GM21576 (cell line): ENCODE measurements around the gene LSAMP.
"Not testable (repeated sequence)": the region's sequence is repeated elsewhere in the genome, so short reads cannot be mapped to it uniquely, and the experiment has no call there.

Experiments
- ATAC-seq: cut with Tn5 transposase; IDR thresholded peaks from one replicate; pipeline ENCODE4 v1.9.1; 2021; ENCODE audit warnings: mild to moderate bottlenecking, moderate library complexity; ENCODE audit not compliant: unreplicated experiment

Gene LSAMP

DNA sequence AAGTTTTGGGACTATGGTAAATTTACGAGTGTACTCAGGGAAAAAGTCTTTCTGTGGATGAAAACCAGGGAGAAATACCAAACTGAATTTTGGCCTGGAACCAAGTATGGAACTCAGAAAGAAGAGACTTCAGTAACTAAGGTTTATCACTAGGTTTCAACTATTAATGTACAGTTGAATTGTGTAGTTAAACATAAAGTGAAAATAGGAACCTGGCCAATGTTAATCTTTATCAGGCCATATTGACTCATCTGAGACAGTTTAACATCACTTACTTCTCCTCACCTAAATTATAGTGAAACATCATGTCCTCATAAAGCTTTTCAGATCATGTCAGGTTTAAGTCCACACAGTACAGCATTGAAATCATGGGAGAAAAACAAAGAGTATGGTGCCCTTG lies 197.7 kb downstream of the LSAMP start:
- no peak for ATAC-seq

DNA sequence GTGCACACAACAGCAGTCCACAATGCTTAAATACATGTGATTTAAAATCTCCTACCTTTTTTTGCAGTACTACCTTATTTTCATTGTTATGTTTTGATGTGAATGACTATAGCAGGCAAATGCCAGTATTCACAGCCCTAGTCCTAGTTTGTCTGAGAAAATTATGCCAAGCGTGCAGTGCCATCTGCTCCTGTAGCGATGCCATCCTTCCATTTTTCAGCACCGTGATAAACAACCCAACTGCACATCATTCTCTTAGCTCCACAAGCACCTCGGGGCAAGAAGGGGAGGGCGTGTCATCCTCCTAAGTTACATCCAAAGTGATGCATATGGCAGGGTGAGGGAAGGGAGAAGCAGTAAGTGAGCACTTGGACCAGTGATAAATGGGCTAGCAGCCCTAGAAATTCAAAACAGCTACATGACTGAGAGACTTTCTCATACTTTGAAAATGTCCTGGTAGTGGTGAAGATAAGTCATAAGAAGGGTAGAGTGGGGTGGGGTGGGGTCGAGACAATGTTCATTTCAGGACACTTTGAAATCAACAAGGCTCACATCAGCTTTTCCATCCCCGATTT lies 198.8 kb downstream of the LSAMP start:
- ATAC-seq: no peak

DNA sequence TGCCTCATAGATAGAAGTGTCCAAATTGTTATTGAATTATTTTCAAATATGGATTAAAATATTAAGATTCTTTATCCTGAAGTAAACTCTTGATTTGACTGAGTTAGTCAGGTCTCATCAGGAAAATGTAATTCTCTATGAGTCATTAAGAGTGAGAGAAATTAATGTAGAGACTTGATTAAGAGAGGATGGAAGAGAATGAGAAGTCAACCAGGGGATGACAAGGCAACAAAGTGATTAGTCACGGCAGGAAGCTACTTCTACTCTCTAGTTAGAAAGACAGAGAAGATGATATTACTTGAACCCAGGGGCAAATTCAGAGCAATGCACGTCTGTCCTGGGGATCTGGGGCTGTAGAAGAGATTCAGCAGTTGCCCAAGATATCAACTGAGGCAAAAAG lies 202.5 kb downstream of the LSAMP start:
- no peak for ATAC-seq

DNA sequence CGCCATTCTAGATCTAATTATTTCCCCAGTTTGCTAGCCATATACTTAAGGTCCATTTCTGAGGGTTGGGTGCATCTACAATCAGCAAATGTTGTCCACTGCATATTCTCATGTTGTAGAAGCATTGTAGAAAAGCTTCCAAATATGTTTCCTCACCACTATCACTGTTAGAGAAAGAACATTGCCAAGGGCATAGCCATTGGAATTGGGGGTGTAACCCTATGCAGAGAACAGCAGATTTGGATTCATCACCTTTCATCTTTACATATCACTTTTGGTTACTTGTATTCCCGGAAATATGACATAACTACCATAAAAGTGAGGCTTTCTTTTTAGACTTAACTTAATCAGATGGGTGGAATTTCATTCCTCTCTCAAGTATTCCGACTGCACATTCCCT lies 203.6 kb downstream of the LSAMP start:
- ATAC-seq: no peak

DNA sequence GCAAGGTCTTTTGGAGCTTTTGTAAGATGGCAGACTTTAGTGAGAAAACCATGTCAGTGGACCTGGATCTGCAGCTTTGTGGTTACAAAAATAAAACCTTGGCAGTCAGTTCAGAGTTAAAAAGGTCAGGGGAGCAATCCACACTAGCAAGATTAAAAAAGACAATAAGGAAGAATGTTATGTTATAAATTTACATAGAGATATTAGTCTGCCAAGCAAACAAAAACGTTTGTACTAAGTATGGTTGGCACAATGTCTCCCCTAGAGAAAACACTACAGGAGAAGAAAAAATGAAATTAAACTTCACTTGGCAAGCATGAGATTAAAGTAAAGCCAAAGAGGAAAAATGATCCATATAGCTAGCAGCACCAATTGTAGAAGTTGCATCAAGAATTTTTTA lies 205.0 kb downstream of the LSAMP start:
- ATAC-seq: no peak

DNA sequence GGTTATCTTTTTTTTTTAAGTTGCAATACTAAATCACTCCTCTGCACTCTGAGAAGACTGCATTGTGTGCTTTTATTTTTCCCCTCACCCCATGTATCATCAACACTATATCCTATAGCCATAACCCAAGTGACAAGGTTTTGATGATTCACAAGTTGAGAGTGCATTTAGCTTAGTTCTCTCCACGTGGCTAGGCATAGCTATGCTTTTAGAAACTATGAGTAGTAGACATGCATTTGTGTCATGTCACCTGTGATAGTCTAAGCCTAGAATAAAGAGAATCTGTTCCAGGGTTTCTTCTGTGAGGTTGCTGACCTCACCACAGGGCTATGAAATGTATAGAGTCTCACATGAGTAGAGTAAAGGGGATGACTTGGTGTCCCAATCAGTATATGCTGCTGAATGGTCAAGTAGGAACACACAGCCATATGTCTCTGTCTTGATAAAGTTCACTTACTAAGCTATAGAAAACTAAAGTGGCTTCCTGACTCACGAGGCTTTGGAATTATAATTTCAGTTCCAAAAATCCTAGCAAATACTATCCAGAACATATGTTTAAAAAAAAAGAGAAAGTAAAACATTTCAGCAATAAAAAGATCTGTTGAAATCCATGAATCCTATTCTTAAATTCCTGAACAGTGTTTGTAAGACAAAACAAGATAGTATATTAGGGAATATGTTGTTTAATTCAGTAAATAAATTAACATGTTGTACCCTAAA lies 206.3 kb downstream of the LSAMP start:
- no peak for ATAC-seq

DNA sequence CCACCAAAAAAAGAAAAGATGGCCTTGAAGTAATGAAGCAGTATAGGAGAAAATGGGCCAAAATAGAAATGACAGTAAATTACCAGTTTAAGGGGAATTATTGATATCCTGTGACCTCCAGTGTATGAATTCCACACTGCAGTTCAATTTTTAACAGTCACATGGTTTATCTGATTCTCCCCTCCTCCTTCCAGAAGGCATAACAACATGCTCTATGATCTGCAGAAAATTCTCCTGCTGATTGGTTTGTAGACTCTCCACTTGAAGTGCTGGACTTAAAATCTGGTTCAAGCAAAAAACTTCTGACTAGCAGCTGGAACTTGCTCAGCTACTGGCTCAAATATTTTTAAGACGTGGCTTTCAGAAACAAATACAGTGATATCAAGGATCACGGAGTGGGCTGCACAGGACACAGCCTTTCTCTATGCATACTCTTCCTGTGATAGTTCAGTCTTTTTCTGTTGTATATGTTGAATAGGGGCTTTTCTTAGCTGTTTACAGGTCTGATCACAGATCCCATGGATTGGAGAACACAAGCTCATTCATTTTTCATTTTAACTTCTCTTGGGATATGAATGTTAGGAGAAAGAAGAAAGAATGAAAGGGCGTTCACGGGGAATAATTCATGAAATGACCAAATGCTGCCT lies 211.5 kb downstream of the LSAMP start:
- ATAC-seq: no peak

DNA sequence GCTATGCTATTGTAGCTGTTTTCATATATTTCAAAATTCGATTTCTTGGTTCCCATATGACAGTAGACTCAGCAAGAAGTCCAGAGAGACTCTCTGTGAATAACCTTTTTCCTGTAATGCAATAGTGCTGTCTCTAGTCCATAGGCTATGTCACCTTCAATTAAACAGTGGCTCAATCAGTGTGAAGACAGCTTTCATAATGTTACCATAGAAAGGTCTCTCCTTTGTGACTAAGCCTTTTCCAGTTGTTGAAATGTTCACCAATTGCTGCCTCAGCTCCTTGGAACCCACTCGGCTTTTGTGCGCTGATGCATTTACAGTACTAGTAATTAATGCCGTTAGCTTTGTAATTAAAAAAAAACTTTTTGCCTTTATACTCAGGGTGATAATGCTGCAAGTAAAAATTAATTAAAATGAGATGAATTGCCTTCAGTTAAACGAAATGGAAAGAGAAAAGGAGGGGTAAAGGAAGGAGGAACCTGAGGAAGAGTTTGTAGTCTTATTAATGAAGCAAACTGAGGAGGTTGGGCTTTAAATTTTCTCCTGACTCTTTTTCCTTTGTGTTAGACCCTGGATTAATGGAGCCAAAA lies 214.8 kb downstream of the LSAMP start:
- no peak for ATAC-seq

DNA sequence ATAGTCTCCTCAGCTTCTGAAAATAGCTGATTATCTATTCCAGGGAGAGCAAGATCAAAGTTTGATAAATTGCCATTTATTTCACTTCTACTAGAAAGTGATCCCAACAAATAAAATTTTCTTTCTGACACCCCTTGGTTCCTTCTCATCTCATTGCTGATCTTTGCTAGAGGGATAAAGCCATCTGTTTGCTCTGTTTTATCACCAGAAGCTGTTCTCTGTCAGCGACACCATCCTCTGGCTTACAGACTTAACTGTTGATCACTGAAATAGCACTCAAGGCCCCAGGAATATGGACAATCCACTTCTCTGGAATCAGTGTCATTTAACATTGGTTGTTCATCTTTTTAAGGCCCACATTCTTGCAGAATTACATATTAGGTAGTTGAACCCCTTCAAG lies 219.0 kb downstream of the LSAMP start:
- ATAC-seq: no peak

DNA sequence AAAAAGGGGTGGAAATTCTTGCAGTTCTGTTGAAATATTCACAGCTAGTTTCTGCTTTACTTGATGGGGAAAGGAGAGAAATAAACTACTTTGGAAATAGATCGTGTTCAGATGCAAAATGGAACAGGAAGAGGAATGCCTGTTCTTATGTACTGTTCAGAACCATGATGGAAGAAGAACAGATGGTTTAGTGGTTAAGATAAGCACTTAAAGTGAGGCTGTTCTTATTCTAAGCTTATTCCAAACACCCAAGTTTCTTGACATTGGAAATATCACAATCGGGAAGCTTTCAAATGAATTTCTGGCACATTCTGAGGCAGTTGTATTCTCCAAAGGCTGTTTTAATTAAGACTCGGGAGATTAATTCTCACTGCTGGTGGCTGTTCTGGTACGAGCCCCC lies 228.5 kb downstream of the LSAMP start:
- ATAC-seq: no peak

DNA sequence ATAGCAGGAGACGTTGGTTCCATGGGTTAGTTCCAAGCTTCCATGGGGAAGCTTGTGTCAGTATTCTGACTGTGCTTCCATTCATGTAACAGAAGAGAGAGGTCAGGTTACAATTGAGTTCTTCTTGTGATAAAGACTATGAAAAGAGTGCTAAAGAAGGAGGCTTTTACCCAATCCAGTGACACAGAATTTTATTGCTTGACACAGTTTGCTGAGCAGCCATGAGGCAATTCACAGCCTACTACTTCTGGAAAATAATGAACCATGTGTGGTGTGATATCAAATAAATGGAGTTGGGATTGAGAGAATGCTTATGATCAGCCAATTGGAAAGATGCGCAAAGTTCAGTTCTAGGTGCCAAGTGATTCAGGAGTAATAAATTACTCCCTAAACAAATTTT lies 233.4 kb downstream of the LSAMP start:
- no peak for ATAC-seq

DNA sequence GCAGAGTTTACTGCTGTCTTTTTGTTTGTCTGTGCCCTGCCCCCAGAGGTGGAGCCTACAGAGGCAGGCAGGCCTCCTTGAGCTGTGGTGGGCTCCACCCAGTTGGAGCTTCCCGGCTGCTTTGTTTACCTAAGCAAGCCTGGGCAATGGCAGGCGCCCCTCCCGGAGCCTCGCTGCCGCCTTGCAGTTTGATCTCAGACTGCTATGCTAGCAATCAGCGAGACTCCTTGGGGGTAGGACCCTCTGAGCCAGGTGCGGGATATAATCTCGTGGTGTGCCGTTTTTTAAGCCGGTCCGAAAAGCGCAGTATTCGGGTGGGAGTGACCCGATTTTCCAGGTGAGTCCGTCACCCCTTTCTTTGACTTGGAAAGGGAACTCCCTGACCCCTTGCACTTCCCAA lies 236.5 kb downstream of the LSAMP start:
- ATAC-seq: not testable (repeated sequence)

DNA sequence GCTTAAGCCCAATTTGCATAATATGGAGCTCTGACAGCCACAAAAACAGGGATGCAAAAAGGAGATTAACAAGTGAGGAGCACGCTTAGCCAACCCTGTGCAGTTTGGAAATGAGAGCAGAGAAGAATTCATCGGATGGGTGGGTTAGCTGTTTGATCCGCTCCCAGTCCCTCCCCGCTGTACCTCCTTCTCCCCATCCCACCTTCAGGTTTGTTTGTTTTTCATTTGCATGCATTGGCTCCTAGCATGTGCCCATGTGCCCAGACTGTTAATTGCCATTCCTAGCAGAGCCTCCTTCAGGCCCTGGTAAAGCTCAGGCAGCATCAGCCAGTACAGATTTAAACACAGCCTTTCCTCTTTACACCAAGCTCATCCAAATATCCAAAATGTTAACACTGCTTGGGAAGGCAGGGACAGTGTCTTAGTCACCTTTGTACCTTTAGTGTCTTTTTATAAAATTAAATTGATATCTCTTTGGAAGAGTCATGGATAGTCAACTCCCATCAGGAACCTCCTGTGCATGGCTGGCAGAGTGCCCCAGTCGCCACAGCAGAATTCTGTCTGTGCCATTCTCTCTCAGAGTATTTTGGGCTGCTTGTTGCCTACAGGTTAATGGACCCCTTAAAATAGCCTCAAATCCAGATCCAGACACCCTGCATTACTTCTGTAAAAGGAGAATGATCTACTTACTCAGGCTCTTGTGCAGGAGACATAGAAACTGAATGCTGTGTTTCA lies 244.2 kb downstream of the LSAMP start:
- no peak for ATAC-seq

DNA sequence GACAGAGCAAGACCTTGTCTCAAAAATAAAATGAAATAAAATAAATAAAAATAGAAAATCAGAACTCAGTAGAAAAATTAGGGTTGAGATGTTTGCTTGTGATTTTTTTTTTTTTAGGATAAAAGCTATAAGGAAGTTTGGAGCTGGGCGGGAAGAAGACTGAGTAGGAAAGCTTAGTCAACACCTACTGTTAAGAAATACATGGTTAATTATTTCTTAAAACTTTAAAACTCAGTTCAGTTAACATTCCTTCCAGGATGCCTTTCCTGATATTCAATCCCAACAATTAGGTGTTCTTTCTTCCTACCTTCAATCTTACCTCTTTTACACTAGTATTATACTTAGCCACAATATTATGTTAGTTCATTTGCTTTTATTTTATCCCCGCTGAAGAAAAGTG lies 246.2 kb downstream of the LSAMP start:
- no peak for ATAC-seq

DNA sequence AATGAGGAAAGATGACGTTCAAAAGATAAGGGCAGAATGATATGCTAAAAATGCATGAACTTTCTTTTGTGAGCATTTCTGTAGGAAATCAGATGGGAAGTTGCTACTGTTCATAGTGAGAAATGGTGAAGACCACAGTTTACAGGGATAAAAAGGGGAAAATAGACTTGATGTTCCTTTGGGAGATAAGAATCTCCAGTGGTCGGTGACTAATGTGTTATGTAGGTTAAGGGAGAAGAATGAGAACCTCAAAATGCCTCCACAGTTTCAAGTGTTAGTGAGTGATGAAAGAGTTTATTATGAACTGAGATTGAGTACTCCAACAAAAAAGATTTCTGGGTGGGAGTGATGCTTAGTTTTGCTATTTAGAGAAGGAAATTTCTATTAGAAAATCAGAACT lies 247.2 kb downstream of the LSAMP start:
- ATAC-seq: no peak

DNA sequence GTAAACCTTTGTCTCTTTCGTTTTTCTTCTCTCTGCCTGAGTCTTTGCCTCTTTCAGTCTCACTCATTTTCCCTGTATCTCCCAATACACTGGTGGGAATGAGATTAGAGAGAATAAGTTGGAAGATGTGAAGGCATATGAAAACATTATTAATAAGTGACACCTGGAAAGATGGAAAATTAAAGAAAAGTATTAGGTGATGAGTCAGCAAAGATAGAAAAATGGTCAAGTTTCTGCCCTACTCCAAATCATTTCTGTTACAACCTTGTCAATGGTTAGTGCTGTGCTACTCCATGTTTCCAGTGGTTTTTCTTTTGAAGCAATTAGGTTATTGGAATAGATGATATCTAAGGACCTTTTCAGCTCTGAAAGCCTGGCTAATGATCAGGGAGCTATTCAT lies 252.8 kb downstream of the LSAMP start:
- ATAC-seq: no peak

DNA sequence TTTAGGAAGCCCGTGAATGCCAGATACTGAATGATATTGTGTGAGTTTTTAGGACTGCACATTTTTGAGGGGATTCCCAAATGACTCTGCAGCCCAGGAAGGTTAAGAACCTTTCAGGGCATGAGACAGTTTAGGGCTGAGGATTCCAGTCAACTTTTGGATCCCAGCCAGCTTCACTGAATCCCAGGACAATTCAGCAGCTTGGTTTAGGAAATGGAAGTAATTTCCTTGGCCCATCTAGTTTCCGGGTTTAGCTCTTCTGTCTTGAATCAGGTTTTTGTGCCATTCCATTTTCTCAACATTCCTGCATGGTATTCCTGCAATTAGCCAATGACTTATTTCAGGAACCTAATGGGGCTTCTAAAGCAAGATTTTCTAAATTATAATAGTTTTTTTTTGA lies 253.9 kb downstream of the LSAMP start:
- ATAC-seq: no peak

DNA sequence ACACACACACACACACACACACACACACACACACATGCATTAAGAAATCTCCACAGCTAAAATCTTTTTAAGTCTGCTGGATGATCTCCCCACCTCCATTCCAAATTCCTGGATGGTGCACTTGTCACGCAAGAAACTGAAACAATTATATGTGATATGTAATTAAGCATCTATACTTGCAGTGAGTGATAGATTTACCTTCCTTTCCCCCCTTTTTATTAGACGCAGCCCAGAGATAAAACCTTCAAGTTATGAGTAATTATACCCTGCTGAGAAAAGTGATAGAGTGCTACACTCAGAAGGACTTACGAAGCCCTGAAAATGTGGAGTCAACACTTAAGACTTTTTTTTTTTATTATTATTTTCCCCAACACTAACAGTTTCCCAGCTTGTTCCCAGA lies 255.2 kb downstream of the LSAMP start:
- no peak for ATAC-seq

DNA sequence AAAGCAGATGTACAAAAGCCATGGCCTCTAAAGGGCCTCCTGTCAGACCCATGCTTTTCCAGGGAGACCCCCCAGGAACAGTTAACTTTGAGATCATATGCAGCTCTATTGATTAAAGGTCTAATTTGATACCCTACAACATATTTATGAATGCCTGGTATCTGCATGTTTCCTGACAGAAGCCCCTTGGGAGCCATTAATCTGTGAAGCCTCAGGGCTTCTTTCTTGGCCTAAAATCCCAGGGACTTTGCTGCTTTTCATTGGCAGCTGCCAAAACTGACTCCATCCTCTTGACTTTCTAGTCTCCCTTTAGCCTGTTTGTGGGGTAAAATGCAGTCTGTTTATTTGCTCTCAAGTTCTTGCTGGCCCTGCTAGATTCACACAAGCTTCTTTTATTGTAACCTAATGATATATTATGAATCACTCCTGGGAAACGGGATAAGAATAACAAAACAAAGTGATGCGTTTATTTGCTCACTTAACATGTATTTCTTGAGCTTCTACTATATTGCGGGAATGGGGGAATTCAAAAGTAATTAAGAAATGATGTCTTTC lies 257.0 kb downstream of the LSAMP start:
- no peak for ATAC-seq

DNA sequence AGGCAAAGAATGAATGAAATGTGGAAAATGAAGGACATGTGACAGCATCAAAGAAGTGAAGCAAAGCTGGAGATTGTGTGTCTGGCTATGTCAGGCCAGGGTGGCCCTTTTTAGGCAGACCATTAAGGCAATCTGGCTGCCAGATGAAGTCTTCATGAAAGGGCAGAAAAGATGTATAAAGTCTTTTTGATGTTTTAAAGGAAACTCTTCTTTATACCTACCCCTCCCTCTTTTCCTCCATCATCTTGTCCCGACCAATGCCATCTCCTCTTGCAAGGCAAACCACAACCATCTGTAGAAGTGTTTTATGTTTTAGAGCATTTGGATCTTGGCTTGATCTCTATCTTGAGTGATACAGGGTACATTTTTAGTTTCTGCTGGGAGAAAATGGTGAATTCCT lies 259.2 kb downstream of the LSAMP start:
- no peak for ATAC-seq

DNA sequence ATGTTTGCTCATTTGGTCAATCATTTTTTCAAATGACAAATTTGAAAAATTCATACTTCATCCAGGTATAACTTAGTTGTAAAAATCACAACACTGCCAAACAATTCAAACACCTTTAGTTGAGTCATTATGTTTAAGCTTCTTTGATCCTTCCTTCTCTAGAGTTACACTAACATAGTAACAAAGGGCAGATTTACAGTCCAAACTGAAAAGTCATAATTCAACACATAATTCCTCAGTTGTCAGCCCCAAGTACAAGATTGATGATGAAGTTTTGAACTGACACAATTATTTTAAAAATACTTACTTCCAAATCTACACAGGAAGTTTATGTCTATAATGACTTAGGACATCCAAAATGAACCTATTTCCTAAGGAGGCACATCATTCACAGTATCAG lies 264.1 kb downstream of the LSAMP start:
- no peak for ATAC-seq
